NCI-H226 (cell line): ENCODE data around the gene MACROH2A2.
"Not testable (repeated sequence)": the region's sequence is repeated elsewhere in the genome, so short reads cannot be mapped to it uniquely, and the experiment has no call there.

Source experiments
- DNase-seq: peaks from one replicate; pipeline ENCODE4 v3.0.0-alpha.2; 2015

MACROH2A2 gene

GRCh38 chr10:70052462-70053217 is at the start of gene MACROH2A2:
Gene MACROH2A2 (plus strand): TSS chr10:70052846. CDS start chr10:70075659, 22,813 bp downstream.
- DNase-seq = peak; percentile 37

- peak; percentile 63 for DNase-seq
These were observed 45.4 kb upstream of the MACROH2A2 start for GRCh38 chr10:70007116-70007820.

GRCh38 chr10:70031215-70031614 is 21.4 kb upstream of the MACROH2A2 start:
- no peak for DNase-seq

- no peak for DNase-seq
These were observed 19.9 kb upstream of the MACROH2A2 start for GRCh38 chr10:70032667-70033289.

- no peak for DNase-seq
These were observed 18.4 kb upstream of the MACROH2A2 start for GRCh38 chr10:70034232-70034631.

GRCh38 chr10:70035531-70035930 is 17.1 kb upstream of the MACROH2A2 start:
- peak; percentile 14 for DNase-seq

- DNase-seq = no peak
These were observed 13.7 kb upstream of the MACROH2A2 start for GRCh38 chr10:70038923-70039322.

GRCh38 chr10:70041016-70041415 is 11.6 kb upstream of the MACROH2A2 start:
- DNase-seq = no peak

- not testable (repeated sequence) for DNase-seq
These were observed 10.9 kb upstream of the MACROH2A2 start for GRCh38 chr10:70041739-70042138.

- not testable (repeated sequence) for DNase-seq
These were observed 5.6 kb upstream of the MACROH2A2 start for GRCh38 chr10:70047066-70047465.

- DNase-seq = no peak
These were observed 4.5 kb upstream of the MACROH2A2 start for GRCh38 chr10:70048030-70048723.

- DNase-seq = no peak
These were observed 798 bp upstream of the MACROH2A2 start for GRCh38 chr10:70051848-70052247.

- DNase-seq = no peak
These were observed 683 bp downstream of the MACROH2A2 start for GRCh38 chr10:70053218-70053840.

- DNase-seq = no peak
These were observed 1.2 kb downstream of the MACROH2A2 start for GRCh38 chr10:70053841-70054288.

GRCh38 chr10:70054902-70055301 is 2.3 kb downstream of the MACROH2A2 start:
- DNase-seq = no peak

- no peak for DNase-seq
These were observed 2.9 kb downstream of the MACROH2A2 start for GRCh38 chr10:70055550-70055949.

GRCh38 chr10:70057306-70057705 is 4.7 kb downstream of the MACROH2A2 start:
- no peak for DNase-seq

GRCh38 chr10:70060389-70060788 is 7.7 kb downstream of the MACROH2A2 start:
- DNase-seq = no peak

GRCh38 chr10:70063418-70064098 is 10.9 kb downstream of the MACROH2A2 start:
- no peak for DNase-seq

- peak; percentile 36 for DNase-seq
These were observed 11.8 kb downstream of the MACROH2A2 start for GRCh38 chr10:70064486-70064885.

GRCh38 chr10:70066190-70066589 is 13.5 kb downstream of the MACROH2A2 start:
- DNase-seq = no peak

- no peak for DNase-seq
These were observed 14.9 kb downstream of the MACROH2A2 start for GRCh38 chr10:70067586-70067985.
